Left ventricle myocardium inferior (tissue), 1 donor: ENCODE data around the gene PPY. TPM values are rescaled to one million over a fixed set of nuclear protein-coding genes. Genes with fewer than 3 reads are reported as not detected.
A peak's percentile ranks its signal among the peaks of the same experiment; 100 is the strongest.

Experiments
- DNase-seq: peaks from one replicate; pipeline ENCODE4 v3.0.0-alpha.2; 2020
- H3K27ac ChIP-seq: fragments of 200-600 bp; replicated peaks from 2 replicates; pipeline ENCODE4 v1.8.0; 2021
- H3K27me3 ChIP-seq: fragments of 200-600 bp; 2 replicates; pipeline ENCODE4 v1.8.0; 2021; ENCODE audit warnings: low read depth
- H3K36me3 ChIP-seq: fragments of 200-600 bp; 2 replicates; pipeline ENCODE4 v1.8.0; 2021
- H3K4me1 ChIP-seq: fragments of 200-600 bp; 2 replicates; pipeline ENCODE4 v1.8.0; 2021
- H3K4me3 ChIP-seq: fragments of 200-600 bp; 2 replicates; pipeline ENCODE4 v1.8.0; 2021; ENCODE audit warnings: mild to moderate bottlenecking, moderate library complexity
- H3K9me3 ChIP-seq: fragments of 200-600 bp; replicated peaks from 2 replicates; pipeline ENCODE4 v1.8.0; 2021
- CTCF ChIP-seq: fragments of 200-600 bp; IDR thresholded peaks from 2 replicates; pipeline ENCODE4 v1.8.0; 2021; ENCODE audit warnings: antibody characterized with exemption, mild to moderate bottlenecking, borderline replicate concordance
- intact Hi-C: fragments of 100-400 bp; cut with micrococcal nuclease; formaldehyde crosslinking; loops from one replicate; pipeline ENCODE4 v1.11.0; 2022
- total RNA-seq: library from RNA; stranded (reverse); fragmentation: NEBNext Ultra II Directional; extraction: Animal tissue kit (Norgen Biotek cat#: 25700); gene quantifications from one replicate; pipeline ENCODE4 v1.2.1, GENCODE V29; 2021
- donor health status: DM: no; HTN: yes; CAD: no; lungs with severe emphysema.

Gene PPY
- total RNA-seq, 1 donor from 2014 or later, result not detected

GRCh38 chr17:43958748-43959352, 16.6 kb upstream of the PPY start:
- Histone ChIP-seq H3K27me3 (peaks cover 82% of the 10 kb centered on the region), H3K4me3 (no peak overlapping the region), H3K9me3 (no peaks in the 10 kb centered on the region), H3K4me1 (no peaks in the 10 kb centered on the region), H3K27ac (no peak overlapping the region), H3K36me3 (no peaks in the 10 kb centered on the region)
- no peak for TF ChIP-seq CTCF
- intact Hi-C loops, result no loop called here
- no peak for DNase-seq

- intact Hi-C loops, result no loop called here
- H3K36me3 ChIP-seq, result no peaks in the 10 kb centered on the region
- no peaks in the 10 kb centered on the region for H3K9me3 ChIP-seq
- H3K4me3 ChIP-seq, result no peak overlapping the region
- no peak for TF ChIP-seq CTCF
- H3K4me1 ChIP-seq, result peaks cover 11% of the 10 kb centered on the region
- H3K27me3 ChIP-seq, result peaks cover 91% of the 10 kb centered on the region
- no peak overlapping the region for H3K27ac ChIP-seq
- DNase-seq, result no peak
Measured at GRCh38 chr17:43956222-43956621, 13.9 kb upstream of the PPY start.

DNA sequence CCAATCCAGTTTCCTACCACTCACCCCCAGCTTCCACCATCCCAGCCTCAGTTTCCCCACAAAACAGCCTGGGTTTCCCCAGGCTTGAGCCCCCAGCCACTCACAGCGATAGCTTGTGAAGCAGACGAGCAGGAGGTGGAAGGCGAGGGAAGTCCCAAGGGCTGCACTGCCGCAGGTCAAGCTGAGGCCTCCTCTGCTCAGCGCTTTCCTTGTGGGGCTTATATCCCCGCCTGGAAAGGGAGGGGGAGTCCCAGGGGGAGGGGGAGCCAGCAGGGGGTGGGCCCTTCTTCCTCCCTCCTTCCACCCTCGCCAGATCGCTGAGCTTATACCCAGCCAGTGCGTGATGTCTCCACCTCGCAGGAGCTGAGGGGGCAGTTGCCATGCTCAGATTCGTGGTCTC, 11.5 kb upstream of the PPY start, which contains the start of gene PYY:
PYY (minus strand) TSS at position 195 of the 400 bp plus-strand sequence. CDS start 457 bp downstream, outside the sequence.
- no peak for TF ChIP-seq CTCF
- no peak for DNase-seq
- no peaks in the 10 kb centered on the region for H3K36me3 ChIP-seq
- no peak within 1 kb of the TSS for H3K27ac ChIP-seq
- H3K4me3 ChIP-seq, result peak within 1 kb of the TSS; percentile 25
- peaks cover 95% of the 10 kb centered on the region for H3K27me3 ChIP-seq
- H3K9me3 ChIP-seq, result no peaks in the 10 kb centered on the region
- intact Hi-C loops, result no loop called here
- peaks cover 11% of the 10 kb centered on the region for H3K4me1 ChIP-seq

DNA sequence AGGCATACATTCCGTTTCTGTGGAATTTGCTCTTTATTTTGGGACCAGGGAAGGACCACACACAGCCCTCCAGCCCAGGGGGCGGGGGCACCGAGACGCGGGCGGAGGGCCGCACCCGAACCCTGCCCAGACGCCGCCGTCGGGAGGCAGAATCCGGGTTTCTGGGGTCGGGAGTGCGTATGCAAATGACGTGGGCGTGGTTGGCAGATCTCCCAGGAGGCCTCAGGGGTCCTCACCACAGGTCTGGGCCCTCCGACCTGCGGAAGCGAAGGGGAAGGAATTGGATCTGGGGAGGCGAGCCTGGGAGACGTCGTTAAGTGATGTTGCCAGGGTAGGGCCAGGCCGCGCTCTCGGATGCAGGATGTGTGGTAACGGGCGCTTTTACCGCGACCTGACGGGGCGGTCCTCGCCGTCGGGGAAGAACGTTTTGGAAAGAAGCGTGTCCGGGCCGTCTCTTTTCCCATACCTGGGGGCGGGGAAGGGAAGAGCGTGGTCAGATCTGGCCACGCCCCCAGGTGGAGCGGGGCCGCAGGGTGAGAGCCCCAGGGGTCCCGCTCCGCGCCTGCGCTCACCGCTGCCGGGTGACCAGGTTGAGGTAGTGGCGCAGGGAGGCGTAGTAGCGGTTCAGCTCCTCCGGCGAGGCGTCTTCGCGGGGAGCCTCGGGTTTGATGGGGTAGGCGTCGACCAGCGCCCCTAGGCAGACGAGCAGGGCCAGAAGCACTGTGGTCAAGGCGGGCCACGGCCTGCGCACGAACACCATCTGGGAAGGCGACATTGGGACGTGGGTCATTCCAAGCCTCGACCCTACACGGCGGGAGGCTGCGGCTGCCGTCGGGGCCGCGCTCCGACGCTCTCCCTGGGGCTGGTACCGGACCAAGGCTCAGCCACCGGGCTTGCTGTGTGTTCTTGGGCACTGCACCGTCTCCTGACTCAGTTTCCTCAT, 10.7 kb upstream of the PPY start:
- TF ChIP-seq CTCF, result no peak
- peak overlapping the region; percentile 25 for H3K4me3 ChIP-seq
- peaks cover 11% of the 10 kb centered on the region for H3K4me1 ChIP-seq
- DNase-seq, result no peak
- no peaks in the 10 kb centered on the region for H3K9me3 ChIP-seq
- H3K27me3 ChIP-seq, result peaks cover 96% of the 10 kb centered on the region
- intact Hi-C loops, result no loop called here
- no peaks in the 10 kb centered on the region for H3K36me3 ChIP-seq
- H3K27ac ChIP-seq, result no peak overlapping the region

DNA sequence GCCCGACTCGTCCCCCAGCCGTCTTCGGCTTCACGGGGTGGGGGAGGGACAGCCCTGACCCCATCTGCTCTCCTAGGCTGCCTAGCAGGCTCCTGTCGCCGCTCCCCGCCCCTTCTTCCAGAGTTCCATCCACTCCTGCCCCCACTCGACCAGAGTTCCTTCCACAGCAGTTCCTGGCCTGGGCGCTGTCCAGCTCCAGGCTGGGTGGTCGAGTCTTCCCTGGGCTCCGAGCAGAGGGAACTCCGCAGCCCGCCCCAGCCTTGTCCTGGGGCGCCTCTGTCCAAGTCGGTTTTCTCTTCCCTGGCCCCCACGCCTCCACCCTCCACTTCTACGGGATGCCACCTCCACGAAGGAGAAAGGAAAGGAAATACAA, 10.1 kb upstream of the PPY start:
- Histone ChIP-seq H3K27me3 (peaks cover 97% of the 10 kb centered on the region), H3K4me3 (peak overlapping the region; percentile 25), H3K9me3 (no peaks in the 10 kb centered on the region), H3K27ac (no peak overlapping the region), H3K36me3 (no peaks in the 10 kb centered on the region), H3K4me1 (peaks cover 11% of the 10 kb centered on the region)
- TF ChIP-seq CTCF, result no peak
- DNase-seq, result no peak
- intact Hi-C loops, result no loop called here
